H1 (cell line): Measurements from ENCODE around the gene EN2. TPM values are rescaled to one million over a fixed set of nuclear protein-coding genes. Genes with fewer than 3 reads are reported as not detected.

ENCODE experiments used
- CTCF ChIA-PET: fragments of 300-600 bp; sonication (Branson Sonifier 250); formaldehyde crosslinking; loops from one replicate; lab custom pipeline; 2021; ENCODE audit not compliant: partially characterized antibody; lab: Charles Lee
- POLR2A ChIA-PET: fragments of 300-600 bp; sonication (Branson Sonifier 250); formaldehyde crosslinking; loops from one replicate; lab custom pipeline; 2021; ENCODE audit warnings: inconsistent platforms; ENCODE audit not compliant: partially characterized antibody; lab: Charles Lee
- DNase-seq, 2 experiments: peaks; one replicate each; pipeline versions ENCODE4 v3.0.0 to v3.0.0-alpha.2; 2010 to 2022; ENCODE audit warnings: low spot score in 2 of 2, low read depth in 1 of 2, mixed read lengths in 1 of 2
- FAIRE-seq: peaks from 2 replicates; lab custom pipeline; 2011; peaks lifted over from hg19 to GRCh38; lab: Jason Lieb, UNC
- H2AFZ ChIP-seq: 2 replicates; pipeline ENCODE4 v1.8.1; 2012; ENCODE audit warnings: low read length, inconsistent platforms
- H2AK5ac ChIP-seq: 2 replicates; pipeline ENCODE4 v1.6.1; 2013; ENCODE audit warnings: low read depth, low read length
- H2BK120ac ChIP-seq: replicated peaks from 2 replicates; pipeline ENCODE3; 2013; ENCODE audit warnings: low read depth, low read length, inconsistent platforms
- H2BK12ac ChIP-seq: 2 replicates; pipeline ENCODE4 v1.6.1; 2013; ENCODE audit warnings: low read depth, low read length
- H2BK15ac ChIP-seq: 2 replicates; pipeline ENCODE4 v1.6.1; 2013; ENCODE audit warnings: low read length
- H2BK20ac ChIP-seq: 2 replicates; pipeline ENCODE4 v1.6.1; 2013; ENCODE audit warnings: low read length
- H2BK5ac ChIP-seq: 2 replicates; pipeline ENCODE4 v1.6.1; 2013; ENCODE audit warnings: low read depth, low read length
- H3K14ac ChIP-seq: 2 replicates; pipeline ENCODE4 v1.6.1; 2013; ENCODE audit warnings: inconsistent platforms; ENCODE audit not compliant: insufficient read length
- H3K18ac ChIP-seq: 2 replicates; pipeline ENCODE4 v1.6.1; 2013; ENCODE audit warnings: low read length; ENCODE audit errors: extremely low read depth
- H3K23ac ChIP-seq: 2 replicates; pipeline ENCODE4 v1.6.1; 2013; ENCODE audit warnings: inconsistent platforms; ENCODE audit not compliant: insufficient read length
- H3K23me2 ChIP-seq: 2 replicates; pipeline ENCODE4 v1.6.1; 2013; ENCODE audit warnings: low read depth, low read length
- H3K27ac ChIP-seq: 2 replicates; pipeline ENCODE4 v1.6.1; 2011; ENCODE audit warnings: low read depth, low read length, inconsistent platforms
- H3K27me3 ChIP-seq, 4 experiments: replicated peaks in 1 of 4; 1 replicate in 1 of 4; 2 replicates in 3 of 4; pipeline versions ENCODE4 v1.6.1 to v1.8.1; 2011 to 2013; ENCODE audit warnings: low read length in 3 of 4, mild to moderate bottlenecking in 3 of 4, inconsistent platforms in 2 of 4, mixed read lengths in 2 of 4, moderate library complexity in 1 of 4; ENCODE audit not compliant: control insufficient read depth in 3 of 4, insufficient read depth in 3 of 4; ENCODE audit errors: extremely low read depth in 1 of 4
- H3K36me3 ChIP-seq, 4 experiments: 2 replicates each; pipeline versions ENCODE4 v1.6.1 to v1.8.1; 2011 to 2013; ENCODE audit warnings: mild to moderate bottlenecking in 4 of 4, low read length in 3 of 4, moderate library complexity in 2 of 4, control low read depth in 1 of 4, inconsistent platforms in 1 of 4; ENCODE audit not compliant: insufficient read depth in 4 of 4, control insufficient read depth in 2 of 4
- H3K4ac ChIP-seq: replicated peaks from 2 replicates; pipeline ENCODE3; 2013; ENCODE audit warnings: low read length, low read depth, mixed read lengths, inconsistent platforms; ENCODE audit not compliant: insufficient read length
- H3K4me1 ChIP-seq, 4 experiments: replicated peaks in 1 of 4; 1 replicate in 1 of 4; 2 replicates in 3 of 4; pipeline versions ENCODE4 v1.6.1 to v1.8.1; 2011 to 2013; ENCODE audit warnings: low read length in 3 of 4, inconsistent platforms in 2 of 4, mixed read lengths in 1 of 4; ENCODE audit not compliant: insufficient read depth in 4 of 4, control insufficient read depth in 3 of 4
- H3K4me2 ChIP-seq, 2 experiments: 2 replicates each; pipeline versions ENCODE4 v1.6.1 to v1.8.1; 2011 to 2013; ENCODE audit warnings: low read depth in 2 of 2, low read length in 2 of 2, control low read depth in 1 of 2, inconsistent platforms in 1 of 2, mild to moderate bottlenecking in 1 of 2; ENCODE audit not compliant: insufficient read depth in 1 of 2
- H3K4me3 ChIP-seq, 4 experiments: fragments of 200-600, 300-600 bp in 1 of 4; sonication (generic), shearing (Covaris generic), sonication (Bioruptor Twin) in 1 of 4; 2 replicates each; pipeline versions ENCODE4 v1.5.1 to v1.8.1; 2011 to 2016; ENCODE audit warnings: low read length in 4 of 4, low read depth in 3 of 4, control low read depth in 2 of 4, inconsistent platforms in 2 of 4, mild to moderate bottlenecking in 2 of 4, mixed read lengths in 1 of 4, moderate library complexity in 1 of 4; ENCODE audit not compliant: insufficient read depth in 2 of 4; ENCODE audit errors: extremely low read depth in 1 of 4
- H3K56ac ChIP-seq: replicated peaks from 2 replicates; pipeline ENCODE3; 2013; ENCODE audit warnings: low read depth, mild to moderate bottlenecking, mixed read lengths, low read length, inconsistent platforms; ENCODE audit not compliant: insufficient read length
- H3K79me1 ChIP-seq: 2 replicates; pipeline ENCODE4 v1.6.1; 2013; ENCODE audit warnings: low read depth, low read length, control low read depth
- H3K79me2 ChIP-seq, 2 experiments: 2 replicates each; pipeline versions ENCODE4 v1.6.1 to v1.8.1; 2012 to 2013; ENCODE audit warnings: low read length in 2 of 2, mild to moderate bottlenecking in 2 of 2, inconsistent platforms in 1 of 2; ENCODE audit not compliant: insufficient read depth in 2 of 2, control insufficient read depth in 1 of 2
- H3K9ac ChIP-seq, 4 experiments: replicated peaks in 1 of 4; 1 replicate in 1 of 4; 2 replicates in 3 of 4; pipeline versions ENCODE4 v1.6.1 to v1.8.1; 2011 to 2013; ENCODE audit warnings: low read depth in 3 of 4, low read length in 3 of 4, control low read depth in 2 of 4, mild to moderate bottlenecking in 2 of 4, moderate library complexity in 2 of 4, inconsistent platforms in 1 of 4; ENCODE audit errors: extremely low read depth in 1 of 4
- H3K9me3 ChIP-seq, 2 experiments: 2 replicates each; pipeline versions ENCODE4 v1.6.1 to v1.8.1; 2012 to 2013; ENCODE audit warnings: mild to moderate bottlenecking in 2 of 2, moderate library complexity in 2 of 2, control low read depth in 1 of 2, inconsistent platforms in 1 of 2, low read depth in 1 of 2, low read length in 1 of 2, mixed read lengths in 1 of 2; ENCODE audit not compliant: insufficient read depth in 2 of 2
- H4K20me1 ChIP-seq, 2 experiments: replicated peaks in 1 of 2; 2 replicates each; pipeline versions ENCODE3 to v1.8.1; 2011 to 2013; ENCODE audit warnings: inconsistent platforms in 2 of 2, low read length in 2 of 2, mild to moderate bottlenecking in 1 of 2; ENCODE audit not compliant: insufficient read depth in 2 of 2, control insufficient read depth in 1 of 2
- H4K5ac ChIP-seq: 2 replicates; pipeline ENCODE4 v1.6.1; 2013; ENCODE audit warnings: low read length, low read depth, mixed read lengths, inconsistent platforms; ENCODE audit not compliant: insufficient read length
- H4K8ac ChIP-seq: 2 replicates; pipeline ENCODE4 v1.8.0; 2013; ENCODE audit warnings: mild to moderate bottlenecking, moderate library complexity, low read length, inconsistent platforms; ENCODE audit not compliant: insufficient read depth; ENCODE audit errors: extremely low read depth
- H4K91ac ChIP-seq: replicated peaks from 2 replicates; pipeline ENCODE3; 2013; ENCODE audit warnings: low read length, mixed read lengths, inconsistent platforms; ENCODE audit not compliant: insufficient read length
- FOSL1 ChIP-seq: IDR thresholded peaks from 2 replicates; pipeline ENCODE4 v1.6.1; 2011; ENCODE audit warnings: mild to moderate bottlenecking, low read depth, low read length, moderate library complexity; ENCODE audit not compliant: insufficient read depth
- KDM5A ChIP-seq: fragments of 200-600 bp; IDR thresholded peaks from 2 replicates; pipeline ENCODE4 v1.7.1; 2012; ENCODE audit warnings: mild to moderate bottlenecking, low read length, inconsistent platforms, mixed read lengths
- NRF1 ChIP-seq: IDR thresholded peaks from 2 replicates; pipeline ENCODE4 v1.6.1; 2011; ENCODE audit warnings: mild to moderate bottlenecking, low read depth, low read length, improper control_type of control experiment
- YY1 ChIP-seq: IDR thresholded peaks from 2 replicates; pipeline ENCODE4 v1.6.1; 2011; ENCODE audit warnings: low read depth, mild to moderate bottlenecking, low read length
- WGBS, 2 experiments: shearing (Covaris generic) in 1 of 2; methylation state at CpG; one replicate each; pipeline versions ENCODE4 v1.1.6 to v1.1.7; 2013 to 2015; ENCODE audit warnings: low lambda C conversion rate in 2 of 2, mixed read lengths in 2 of 2, inconsistent platforms in 1 of 2, low coverage in 1 of 2, missing lambda C conversion rate in 1 of 2; ENCODE audit not compliant: insufficient replicate concordance in 2 of 2, insufficient coverage in 1 of 2, insufficient read length in 1 of 2; ENCODE audit errors: extremely low coverage in 1 of 2, missing lambda C conversion rate in 1 of 2; 5-methylcytosine and 5-hydroxymethylcytosine counted together
- polyA plus RNA-seq, 7 experiments: library from polyadenylated mRNA; depleted of rRNA in 3 of 7; stranded (reverse) in 5 of 7; unstranded in 2 of 7; fragments of >200 nt in 5 of 7; fragments of 200-250 nt in 2 of 7; gene quantifications; 1 replicate in 5 of 7; 2 replicates in 1 of 7; 4 replicates in 1 of 7; pipeline versions ENCODE4 v1.2.1 to v1.2.3, GENCODE V29; 2011 to 2013; ENCODE audit warnings: missing spikeins in 2 of 7, mixed read lengths in 2 of 7
- total RNA-seq: library from RNA; stranded (reverse); fragmentation: NEBNext Ultra II Directional; extraction: Animal tissue kit (Norgen Biotek cat#: 25700); gene quantifications from 2 replicates; pipeline ENCODE4 v1.2.1, GENCODE V29; 2021
- TF ChIP-seq, protein P1 (sequence below): IDR thresholded peaks from 2 replicates; pipeline ENCODE4 v1.6.1; 2011; ENCODE audit warnings: low read depth, mild to moderate bottlenecking, low read length; ENCODE audit not compliant: insufficient read depth

Gene EN2
- total and polyA plus RNA-seq, 2 of the 8 experiments (the other 6 are each of a cell fraction or from before 2014, with no cell fraction given): not detected

DNA sequence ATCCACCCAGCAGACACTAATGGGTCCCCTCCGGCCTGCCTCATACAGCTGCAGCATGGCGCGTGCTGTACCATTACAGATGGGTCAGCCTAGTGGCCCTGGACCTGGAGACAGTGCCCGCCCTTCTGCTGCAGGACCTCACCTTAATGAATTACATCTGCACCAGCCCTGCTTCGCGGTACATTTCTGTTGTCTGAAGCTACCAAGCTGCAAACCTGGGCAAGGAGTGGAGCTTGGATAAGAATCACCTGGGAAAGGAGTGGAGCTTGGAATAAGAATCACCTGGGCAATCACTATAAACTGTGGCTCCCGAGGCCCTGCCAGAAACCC, 33.0 kb upstream of the EN2 start:
- no peak overlapping the region for H4K8ac ChIP-seq
- no peak overlapping the region for H2BK120ac ChIP-seq
- H3K27me3 ChIP-seq: no peaks in the 10 kb centered on the region; a peak in 3 of 7 replicates
- no peak overlapping the region for H3K23ac ChIP-seq
- no peak overlapping the region for H2AFZ ChIP-seq
- no peaks in the 10 kb centered on the region for H3K79me2 ChIP-seq
- H4K5ac ChIP-seq: no peak overlapping the region
- no peak overlapping the region for H3K9ac ChIP-seq
- no peaks in the 10 kb centered on the region for H3K79me1 ChIP-seq
- no peak overlapping the region for H3K4me3 ChIP-seq
- no peak overlapping the region for H3K56ac ChIP-seq
- no peak overlapping the region for H4K91ac ChIP-seq
- H3K27ac ChIP-seq: no peak overlapping the region
- no peak overlapping the region for H3K4me2 ChIP-seq
- TF ChIP-seq KDM5A: no peak
- no peak for TF ChIP-seq YY1
- TF ChIP-seq, protein P1, sequence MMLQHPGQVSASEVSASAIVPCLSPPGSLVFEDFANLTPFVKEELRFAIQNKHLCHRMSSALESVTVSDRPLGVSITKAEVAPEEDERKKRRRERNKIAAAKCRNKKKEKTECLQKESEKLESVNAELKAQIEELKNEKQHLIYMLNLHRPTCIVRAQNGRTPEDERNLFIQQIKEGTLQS: no peak
- TF ChIP-seq NRF1: no peak
- no peak for TF ChIP-seq FOSL1
- TF ChIP-seq, all 59 proteins: peak for 0
- no peaks in the 10 kb centered on the region for H3K23me2 ChIP-seq
- H2BK5ac ChIP-seq: no peak overlapping the region
- FAIRE-seq (no peak), DNase-seq (no peak)
- H2BK20ac ChIP-seq: no peak overlapping the region
- no peaks in the 10 kb centered on the region for H3K9me3 ChIP-seq
- no peak overlapping the region for H2BK15ac ChIP-seq
- H3K4ac ChIP-seq: no peak overlapping the region
- H4K20me1 ChIP-seq: no peaks in the 10 kb centered on the region
- H3K18ac ChIP-seq: no peak overlapping the region
- ChIA-PET CTCF (interaction anchor here (0.9 to 1.9 kb wide), 2 partner anchors 12 to 45 kb away, joined by 7 to 10 read pairs; no protein-coding TSS in a partner anchor), POLR2A (no interaction called here)
- H2BK12ac ChIP-seq: no peak overlapping the region
- no peaks in the 10 kb centered on the region; a peak in 1 of 7 replicates for H3K4me1 ChIP-seq
- 80% methylated on average over 7 of the region's 7 CpGs; no CpG with 5 or more reads in 1 of the 2 experiments for WGBS, 2 experiments
- no peaks in the 10 kb centered on the region for H3K36me3 ChIP-seq
- no peak overlapping the region for H2AK5ac ChIP-seq
- no peak overlapping the region for H3K14ac ChIP-seq
